ENCODE measurements around the gene BICDL2. TPM values are rescaled to one million over a fixed set of nuclear protein-coding genes. Genes with fewer than 3 reads are reported as not detected.
"Not testable (repeated sequence)": the region's sequence is repeated elsewhere in the genome, so short reads cannot be mapped to it uniquely, and the experiment has no call there.

Gene BICDL2
- total RNA-seq, 1 donor from 2014 or later: not detected

- no peak for DNase-seq (ENCODE audit: low spot score)
Observed at GRCh38 chr16:3065742-3066439, 29.1 kb upstream of the BICDL2 start.

GRCh38 chr16:3065069-3065741, 28.5 kb upstream of the BICDL2 start, which contains the start of gene IL32:
IL32 (plus strand) TSS chr16:3065640; CDS start chr16:3065812, 172 bp downstream.
- DNase-seq (ENCODE audit: low spot score): no peak

GRCh38 chr16:3063625-3064386, 27.1 kb upstream of the BICDL2 start:
- no peak for DNase-seq (ENCODE audit: low spot score)

- no peak for DNase-seq (ENCODE audit: low spot score)
Observed at GRCh38 chr16:3062553-3062952, 25.8 kb upstream of the BICDL2 start.

GRCh38 chr16:3060339-3061127, 23.8 kb upstream of the BICDL2 start:
- no peak for DNase-seq (ENCODE audit: low spot score)

GRCh38 chr16:3059723-3060242, 23.0 kb upstream of the BICDL2 start:
- no peak for DNase-seq (ENCODE audit: low spot score)

GRCh38 chr16:3059041-3059722, 22.4 kb upstream of the BICDL2 start:
- peak; percentile 98 for DNase-seq (ENCODE audit: low spot score)

- DNase-seq (ENCODE audit: low spot score): no peak
Observed at GRCh38 chr16:3058139-3059030, 21.6 kb upstream of the BICDL2 start.

GRCh38 chr16:3057181-3058138, 20.7 kb upstream of the BICDL2 start:
- DNase-seq (ENCODE audit: low spot score): no peak

GRCh38 chr16:3056336-3057180, 19.8 kb upstream of the BICDL2 start:
- DNase-seq (ENCODE audit: low spot score): no peak

GRCh38 chr16:3055734-3056115, 19.0 kb upstream of the BICDL2 start:
- DNase-seq (ENCODE audit: low spot score): not testable (repeated sequence)

GRCh38 chr16:3054965-3055733, 18.4 kb upstream of the BICDL2 start:
- DNase-seq (ENCODE audit: low spot score): no peak

- not testable (repeated sequence) for DNase-seq (ENCODE audit: low spot score)
Observed at GRCh38 chr16:3053330-3053710, 16.6 kb upstream of the BICDL2 start.

- not testable (repeated sequence) for DNase-seq (ENCODE audit: low spot score)
Observed at GRCh38 chr16:3052571-3053329, 16.0 kb upstream of the BICDL2 start.

GRCh38 chr16:3051494-3051893, 14.8 kb upstream of the BICDL2 start:
- no peak for DNase-seq (ENCODE audit: low spot score)

GRCh38 chr16:3051009-3051408, 14.3 kb upstream of the BICDL2 start:
- no peak for DNase-seq (ENCODE audit: low spot score)

Measured in mesenteric fat pad (tissue), 1 donor.